Measurements from ENCODE around the gene PDE7B.
"Not testable (repeated sequence)": the region's sequence is repeated elsewhere in the genome, so short reads cannot be mapped to it uniquely, and the experiment has no call there.

The PDE7B gene

GRCh38 chr6:136210398-136211165 lies 359.1 kb downstream of the PDE7B start:
- DNase-seq = no peak

GRCh38 chr6:136212608-136213007 lies 361.1 kb downstream of the PDE7B start:
- no peak for DNase-seq

DNA sequence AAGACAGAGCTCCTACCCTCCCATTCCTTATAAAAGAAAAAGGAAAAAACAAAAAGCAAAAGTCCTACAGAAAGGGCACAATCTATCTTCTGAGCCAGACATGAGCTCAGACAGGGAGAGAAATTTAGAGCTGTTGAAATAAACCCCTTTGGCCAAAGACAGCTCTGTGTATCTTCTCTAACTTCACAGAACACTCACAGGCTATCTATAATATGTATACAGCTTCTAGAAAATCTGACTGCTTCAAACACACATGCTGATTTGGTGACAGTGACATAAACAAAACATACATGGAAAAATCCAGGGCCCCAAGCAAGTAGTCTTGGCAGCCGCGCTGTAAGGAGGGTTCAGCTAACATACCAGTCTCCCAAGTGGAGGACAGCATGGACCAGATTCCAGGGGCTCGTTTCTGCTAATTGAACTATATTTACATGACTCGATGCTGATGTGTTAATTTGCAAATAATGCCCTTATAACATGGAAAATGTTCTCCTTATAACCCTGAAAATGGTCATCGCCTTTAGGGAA lies 361.6 kb downstream of the PDE7B start:
- DNase-seq = no peak

DNA sequence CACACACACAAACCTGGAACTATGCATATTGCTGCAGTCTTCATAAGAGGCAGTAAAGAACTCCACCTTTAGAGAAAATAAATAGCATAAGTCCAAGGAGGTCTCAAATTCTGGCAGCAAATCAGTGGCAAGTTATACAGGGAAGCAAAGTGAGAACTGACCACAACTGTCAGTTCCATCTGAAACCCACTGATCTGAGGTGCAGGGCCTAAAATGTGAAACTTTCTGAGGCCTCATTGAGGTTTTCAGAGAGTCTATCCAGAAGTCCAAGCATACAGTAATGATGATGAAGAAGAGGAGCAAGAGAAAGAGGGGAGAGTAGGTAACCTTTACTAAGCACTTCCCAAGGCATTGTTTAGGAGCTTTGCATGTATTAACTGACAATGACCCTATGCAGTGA lies 362.4 kb downstream of the PDE7B start:
- DNase-seq = no peak

- no peak for DNase-seq
These were observed 365.3 kb downstream of the PDE7B start for GRCh38 chr6:136216503-136217401.

- not testable (repeated sequence) for DNase-seq
These were observed 373.5 kb downstream of the PDE7B start for GRCh38 chr6:136224974-136225373.

DNA sequence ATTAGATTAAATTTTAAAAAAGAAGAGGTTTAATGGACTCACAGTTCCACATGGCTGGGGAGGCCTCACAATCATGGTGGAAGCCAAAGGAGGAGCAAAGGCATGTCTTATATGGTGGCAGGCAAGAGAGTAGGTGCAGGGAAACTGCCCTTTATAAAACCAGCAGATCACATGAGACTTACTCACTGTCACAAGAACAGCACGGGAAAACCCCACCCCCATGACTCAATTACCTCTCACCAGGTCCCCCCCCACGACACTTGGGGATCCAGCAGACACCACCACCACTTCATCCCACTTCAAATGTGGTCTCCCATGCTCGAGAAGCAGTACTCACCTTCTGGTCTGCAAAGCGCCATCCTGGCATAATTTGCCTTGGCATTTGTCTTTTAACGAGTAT lies 374.0 kb downstream of the PDE7B start:
- DNase-seq = no peak

GRCh38 chr6:136226027-136226673 lies 374.6 kb downstream of the PDE7B start:
- peak; percentile 4 to 72 (median 30) for DNase-seq

DNA sequence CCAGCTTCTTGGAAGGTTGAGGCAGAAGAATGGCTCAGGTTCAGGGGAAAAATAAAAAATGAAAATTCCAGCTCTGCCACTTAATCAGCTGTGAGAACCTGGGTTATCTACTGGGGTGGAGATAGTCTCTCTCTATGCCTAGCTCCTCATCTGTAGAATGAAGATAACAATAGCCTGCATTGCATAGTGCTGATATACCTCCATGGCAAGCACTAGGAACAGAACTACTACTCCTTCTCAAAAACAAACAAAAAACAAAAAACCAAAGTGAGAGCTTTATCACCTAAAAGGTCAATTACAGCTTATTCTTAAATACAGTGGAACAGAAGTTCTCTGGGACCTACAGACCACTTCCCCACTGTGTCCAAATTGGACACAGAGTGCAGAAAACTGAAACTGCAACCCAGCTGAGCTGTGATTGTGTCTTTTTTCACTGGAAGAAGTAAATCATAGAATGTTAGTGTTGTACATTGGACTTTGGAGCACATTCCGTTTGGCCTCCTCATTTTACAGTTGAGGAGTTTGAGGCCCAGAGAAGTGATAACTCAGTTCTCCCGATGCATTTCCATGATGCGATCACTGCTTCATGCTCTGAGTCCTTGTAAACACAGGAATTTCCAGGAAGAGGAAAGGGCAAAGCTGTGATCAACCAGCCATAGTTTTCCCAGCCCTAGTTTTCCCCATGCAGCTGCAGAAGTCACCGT lies 375.3 kb downstream of the PDE7B start:
- DNase-seq = no peak

GRCh38 chr6:136228814-136229213 lies 377.3 kb downstream of the PDE7B start:
- no peak for DNase-seq

GRCh38 chr6:136230219-136230853 lies 378.8 kb downstream of the PDE7B start:
- no peak for DNase-seq

GRCh38 chr6:136232701-136233100 lies 381.2 kb downstream of the PDE7B start:
- DNase-seq = no peak

GRCh38 chr6:136235233-136235564 lies 383.7 kb downstream of the PDE7B start:
- no peak for DNase-seq

GRCh38 chr6:136236466-136237293 lies 385.2 kb downstream of the PDE7B start:
- DNase-seq = no peak

DNA sequence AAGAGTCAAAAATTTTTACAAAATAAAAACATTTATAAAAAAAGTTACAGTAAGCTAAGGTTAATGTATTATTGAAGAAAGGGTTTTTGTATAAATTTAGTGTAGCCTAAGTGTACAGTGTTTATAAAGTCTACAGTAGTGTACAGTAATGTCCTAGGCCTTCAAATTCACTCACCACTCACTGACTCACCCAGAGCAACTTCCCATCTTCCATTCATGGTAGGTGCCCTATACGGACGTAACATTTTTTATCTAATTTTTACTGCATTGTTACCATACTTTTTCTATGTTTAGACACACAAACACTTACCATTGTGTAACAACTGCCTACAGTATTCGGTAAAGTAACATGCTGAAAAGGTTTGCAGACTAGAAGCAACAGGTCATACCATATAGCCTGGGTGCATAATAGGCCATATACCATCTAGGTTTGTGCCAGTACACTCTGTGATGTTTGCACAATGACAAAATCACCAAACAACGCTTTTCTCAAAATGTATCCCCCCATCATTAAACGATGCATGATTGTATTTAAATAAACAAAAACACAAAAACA lies 392.6 kb downstream of the PDE7B start:
- DNase-seq = no peak
